Muscle layer of colon (tissue), 2 donors: ENCODE results near the gene ANAPC16.

ENCODE experiments used
- H3K27ac ChIP-seq: one replicate; pipeline ENCODE4 v1.7.0; 2013; ENCODE audit warnings: low read depth, mild to moderate bottlenecking, low read length, moderate library complexity
- H3K27me3 ChIP-seq, 2 donors: one replicate each; pipeline ENCODE4 v1.7.0; 2013; ENCODE audit warnings: low read length in 2 of 2, mild to moderate bottlenecking in 2 of 2; ENCODE audit not compliant: insufficient read depth in 2 of 2, control insufficient read depth in 1 of 2
- H3K36me3 ChIP-seq: one replicate; pipeline ENCODE4 v1.7.0; 2013; ENCODE audit warnings: mild to moderate bottlenecking, low read length; ENCODE audit not compliant: insufficient read depth
- H3K4me1 ChIP-seq: one replicate; pipeline ENCODE4 v1.7.0; 2013; ENCODE audit warnings: mild to moderate bottlenecking, low read length; ENCODE audit not compliant: insufficient read depth
- H3K4me3 ChIP-seq, 2 donors: one replicate each; pipeline ENCODE4 v1.7.0; 2013; ENCODE audit warnings: low read length in 2 of 2, low read depth in 1 of 2, mild to moderate bottlenecking in 1 of 2, moderate library complexity in 1 of 2
- H3K9ac ChIP-seq: one replicate; pipeline ENCODE4 v1.7.0; 2013; ENCODE audit warnings: low read length
- H3K9me3 ChIP-seq: one replicate; pipeline ENCODE4 v1.7.0; 2013; ENCODE audit warnings: mild to moderate bottlenecking, low read length
- donor health status: abdominal sarcoma.
- donor health status: Adenocarcinoma of cecum.

Gene ANAPC16

GRCh38 chr10:72233621-72234020 lies 17.8 kb downstream of the ANAPC16 start:
- Histone ChIP-seq H3K4me3 (no peak overlapping the region), H3K4me1 (no peaks in the 10 kb centered on the region), H3K9ac (no peak overlapping the region), H3K9me3 (no peaks in the 10 kb centered on the region), H3K36me3 (peaks cover 48% of the 10 kb centered on the region), H3K27me3 (no peaks in the 10 kb centered on the region), H3K27ac (no peak overlapping the region)

GRCh38 chr10:72234560-72235095 lies 18.8 kb downstream of the ANAPC16 start:
- H3K4me1 ChIP-seq = no peaks in the 10 kb centered on the region
- no peaks in the 10 kb centered on the region for H3K27me3 ChIP-seq
- no peak overlapping the region for H3K4me3 ChIP-seq
- H3K9ac ChIP-seq = no peak overlapping the region
- H3K27ac ChIP-seq = no peak overlapping the region
- H3K36me3 ChIP-seq = peaks cover 48% of the 10 kb centered on the region
- H3K9me3 ChIP-seq = no peaks in the 10 kb centered on the region

GRCh38 chr10:72235544-72236279 lies 19.9 kb downstream of the ANAPC16 start:
- Histone ChIP-seq H3K4me1 (no peaks in the 10 kb centered on the region), H3K27ac (no peak overlapping the region), H3K36me3 (peaks cover 41% of the 10 kb centered on the region), H3K9ac (no peak overlapping the region), H3K4me3 (no peak overlapping the region), H3K9me3 (no peaks in the 10 kb centered on the region), H3K27me3 (no peaks in the 10 kb centered on the region)

GRCh38 chr10:72238392-72239175 lies 22.8 kb downstream of the ANAPC16 start:
- Histone ChIP-seq H3K4me1 (peaks cover 12% of the 10 kb centered on the region), H3K9me3 (no peaks in the 10 kb centered on the region), H3K27ac (no peak overlapping the region), H3K36me3 (peaks cover 30% of the 10 kb centered on the region), H3K4me3 (no peak overlapping the region), H3K27me3 (no peaks in the 10 kb centered on the region), H3K9ac (no peak overlapping the region)

- Histone ChIP-seq H3K9ac (no peak overlapping the region), H3K27me3 (no peaks in the 10 kb centered on the region), H3K4me3 (no peak overlapping the region), H3K36me3 (peaks cover 21% of the 10 kb centered on the region), H3K4me1 (peaks cover 21% of the 10 kb centered on the region), H3K9me3 (no peaks in the 10 kb centered on the region), H3K27ac (no peak overlapping the region)
Observed at GRCh38 chr10:72239409-72239808, 23.6 kb downstream of the ANAPC16 start.

GRCh38 chr10:72240371-72240770 lies 24.6 kb downstream of the ANAPC16 start:
- Histone ChIP-seq H3K27ac (no peak overlapping the region), H3K27me3 (no peaks in the 10 kb centered on the region), H3K4me3 (no peak overlapping the region), H3K9me3 (no peaks in the 10 kb centered on the region), H3K4me1 (peaks cover 29% of the 10 kb centered on the region), H3K36me3 (peaks cover 16% of the 10 kb centered on the region), H3K9ac (no peak overlapping the region)

GRCh38 chr10:72241691-72242252 lies 26.0 kb downstream of the ANAPC16 start:
- no peak overlapping the region for H3K4me3 ChIP-seq
- H3K4me1 ChIP-seq = peaks cover 38% of the 10 kb centered on the region
- H3K9ac ChIP-seq = no peak overlapping the region
- no peaks in the 10 kb centered on the region for H3K9me3 ChIP-seq
- no peak overlapping the region for H3K27ac ChIP-seq
- peaks cover 5% of the 10 kb centered on the region for H3K36me3 ChIP-seq
- no peaks in the 10 kb centered on the region for H3K27me3 ChIP-seq

GRCh38 chr10:72242675-72243074 lies 26.9 kb downstream of the ANAPC16 start:
- H3K27me3 ChIP-seq = no peaks in the 10 kb centered on the region
- peaks cover 45% of the 10 kb centered on the region for H3K4me1 ChIP-seq
- H3K9me3 ChIP-seq = no peaks in the 10 kb centered on the region
- H3K4me3 ChIP-seq = no peak overlapping the region
- no peaks in the 10 kb centered on the region for H3K36me3 ChIP-seq
- H3K27ac ChIP-seq = peak overlapping the region; percentile 49
- no peak overlapping the region for H3K9ac ChIP-seq

- Histone ChIP-seq H3K27me3 (no peaks in the 10 kb centered on the region), H3K9me3 (no peaks in the 10 kb centered on the region), H3K9ac (no peak overlapping the region), H3K4me1 (peaks cover 58% of the 10 kb centered on the region), H3K27ac (peak overlapping the region; percentile 77), H3K36me3 (no peaks in the 10 kb centered on the region), H3K4me3 (no peak overlapping the region)
Observed at GRCh38 chr10:72243822-72244437, 28.1 kb downstream of the ANAPC16 start.

GRCh38 chr10:72244573-72245038 lies 28.8 kb downstream of the ANAPC16 start:
- no peaks in the 10 kb centered on the region for H3K36me3 ChIP-seq
- peak overlapping the region; percentile 77 for H3K27ac ChIP-seq
- no peak overlapping the region for H3K4me3 ChIP-seq
- H3K27me3 ChIP-seq = no peaks in the 10 kb centered on the region
- no peak overlapping the region for H3K9ac ChIP-seq
- peaks cover 61% of the 10 kb centered on the region for H3K4me1 ChIP-seq
- H3K9me3 ChIP-seq = no peaks in the 10 kb centered on the region

GRCh38 chr10:72245949-72246525 lies 30.2 kb downstream of the ANAPC16 start:
- no peak overlapping the region for H3K4me3 ChIP-seq
- peak overlapping the region; percentile 10 for H3K27ac ChIP-seq
- H3K9me3 ChIP-seq = no peaks in the 10 kb centered on the region
- peaks cover 72% of the 10 kb centered on the region for H3K4me1 ChIP-seq
- no peaks in the 10 kb centered on the region for H3K36me3 ChIP-seq
- no peaks in the 10 kb centered on the region for H3K27me3 ChIP-seq
- H3K9ac ChIP-seq = no peak overlapping the region
